GM19372 (cell line): ENCODE measurements around the gene C10orf90.

Experiments
- ATAC-seq: cut with Tn5 transposase; IDR thresholded peaks from one replicate; pipeline ENCODE4 v1.9.1; 2021; ENCODE audit warnings: mild to moderate bottlenecking, low read depth, moderate library complexity; ENCODE audit not compliant: unreplicated experiment

Gene C10orf90

GRCh38 chr10:126476246-126476645 lies 194.2 kb downstream of the C10orf90 start:
- no peak for ATAC-seq

GRCh38 chr10:126475074-126475691 lies 195.3 kb downstream of the C10orf90 start:
- no peak for ATAC-seq

GRCh38 chr10:126474031-126474430 lies 196.5 kb downstream of the C10orf90 start:
- no peak for ATAC-seq

GRCh38 chr10:126470991-126471390 lies 199.5 kb downstream of the C10orf90 start:
- no peak for ATAC-seq

GRCh38 chr10:126469692-126470091 lies 200.8 kb downstream of the C10orf90 start:
- no peak for ATAC-seq

DNA sequence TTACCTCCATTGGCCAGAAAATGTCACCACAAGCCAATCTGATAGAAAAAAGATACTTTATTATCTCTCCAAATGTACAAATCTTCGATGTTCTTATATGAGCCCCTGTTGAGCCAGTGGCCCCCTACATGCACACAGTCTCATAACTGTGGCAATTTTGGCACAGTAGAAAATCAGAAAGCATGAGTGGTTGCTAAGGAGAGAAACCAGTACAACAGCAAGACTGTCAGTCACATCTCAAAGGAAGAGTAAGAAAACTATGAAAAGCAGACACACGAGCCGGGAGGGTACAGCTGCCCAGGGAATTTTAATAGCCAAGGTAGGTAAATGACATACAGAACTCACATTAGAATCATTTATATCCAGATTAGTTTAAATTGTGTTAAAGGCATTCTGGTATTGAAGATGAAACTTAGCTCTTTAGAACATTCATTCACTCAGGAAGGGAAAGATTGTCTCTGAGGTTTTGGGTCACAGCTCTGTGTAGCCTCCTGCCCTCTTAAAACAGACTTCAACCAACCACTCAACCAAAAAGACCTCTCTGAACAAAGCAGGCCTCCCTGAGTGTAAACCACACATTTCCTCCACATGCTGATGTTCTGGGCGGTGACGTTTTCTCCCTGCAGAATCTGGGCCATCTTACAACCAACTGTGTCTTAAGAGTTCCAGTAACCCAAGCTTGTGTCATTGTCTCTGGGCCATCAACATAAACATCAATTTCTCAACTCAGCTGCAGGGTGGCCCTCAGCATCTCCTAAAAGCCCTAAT lies 201.4 kb downstream of the C10orf90 start:
- no peak for ATAC-seq

DNA sequence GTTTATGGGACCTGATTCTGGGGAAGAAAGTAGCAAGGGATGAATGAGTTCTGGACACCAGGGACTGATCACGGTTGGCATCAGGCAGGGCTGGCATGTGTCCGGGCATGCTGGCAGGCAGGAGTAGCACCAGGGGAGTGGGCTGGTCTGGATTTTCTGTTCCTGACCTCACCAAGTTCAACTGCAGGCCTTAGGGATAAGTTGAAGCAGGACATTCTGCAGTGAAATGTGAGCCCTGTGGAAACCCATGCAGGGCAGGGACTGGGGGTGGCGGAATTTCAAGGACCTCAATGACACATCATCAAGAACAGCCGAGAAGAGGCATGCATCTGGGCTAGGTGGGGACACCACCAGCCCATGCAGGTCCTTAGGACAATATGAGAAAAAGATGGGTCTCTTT lies 202.0 kb downstream of the C10orf90 start:
- no peak for ATAC-seq

DNA sequence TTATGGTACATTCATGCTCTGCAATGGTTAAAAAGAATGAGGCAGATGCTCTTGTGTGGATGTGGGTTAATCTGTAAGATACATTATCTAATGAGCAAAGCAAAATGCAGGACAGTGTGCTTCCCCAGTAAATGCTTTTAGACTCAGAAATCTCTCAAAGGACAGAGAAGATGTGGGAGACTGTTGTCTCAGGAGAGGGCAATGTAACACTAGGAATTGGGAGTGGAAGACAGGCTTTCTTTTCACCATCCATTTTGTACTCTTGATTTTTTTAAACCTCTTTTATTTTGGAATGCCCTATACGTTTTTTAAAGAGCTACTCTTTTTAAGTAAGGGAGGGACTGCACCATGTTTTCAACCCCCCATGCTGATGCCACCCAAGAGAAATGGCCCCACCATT lies 204.7 kb downstream of the C10orf90 start:
- no peak for ATAC-seq

GRCh38 chr10:126463286-126463685 lies 207.2 kb downstream of the C10orf90 start:
- no peak for ATAC-seq

GRCh38 chr10:126461289-126461940 lies 209.1 kb downstream of the C10orf90 start:
- no peak for ATAC-seq

DNA sequence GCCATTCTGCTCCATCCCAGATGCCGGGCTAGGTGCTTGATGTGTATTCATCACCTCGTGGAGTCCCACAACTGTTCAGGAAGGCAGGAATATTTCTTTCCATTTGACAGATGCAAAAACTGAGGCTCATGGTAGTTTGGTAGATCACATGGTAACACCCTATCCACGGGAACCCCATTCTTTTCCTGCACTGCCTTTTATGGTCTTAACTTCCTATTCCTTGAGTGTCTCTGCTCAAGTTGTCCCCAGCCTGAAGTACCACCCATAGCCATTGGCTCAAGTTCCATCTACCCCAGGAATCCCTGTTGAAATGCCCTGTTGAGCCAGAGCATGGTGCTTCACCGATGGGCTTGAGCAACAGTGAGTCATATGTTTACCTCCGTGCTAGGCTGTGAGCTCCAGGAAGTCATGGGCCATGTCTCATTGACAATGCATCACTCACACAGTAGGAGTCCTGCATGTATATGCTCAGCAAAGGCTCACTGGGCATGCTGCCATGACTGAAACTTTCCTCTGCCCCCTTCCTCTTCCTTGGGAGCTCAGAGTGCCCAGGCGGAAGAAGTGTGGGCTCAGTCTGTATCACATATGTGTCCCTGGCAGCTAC lies 210.5 kb downstream of the C10orf90 start:
- no peak for ATAC-seq

GRCh38 chr10:126459032-126459831 lies 211.3 kb downstream of the C10orf90 start:
- no peak for ATAC-seq

DNA sequence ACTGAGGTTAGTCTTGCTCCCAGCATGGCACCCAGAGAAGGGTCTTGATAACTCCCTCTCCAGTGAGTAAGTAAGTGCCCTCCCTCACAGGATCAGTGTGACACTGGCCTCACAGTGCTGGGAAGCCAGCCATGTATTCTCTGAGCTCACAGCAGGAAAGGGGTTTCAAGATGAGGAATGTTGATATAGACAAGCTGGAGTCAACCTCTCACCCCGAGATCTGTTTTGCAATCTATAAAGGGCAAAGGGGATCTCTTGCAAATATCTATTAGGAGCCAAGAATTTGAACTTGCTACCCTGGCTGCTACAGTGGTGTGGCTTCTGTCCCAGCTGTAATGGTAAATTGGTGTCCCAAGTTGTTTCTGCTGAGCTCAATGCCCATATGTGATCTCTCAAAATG lies 212.0 kb downstream of the C10orf90 start:
- no peak for ATAC-seq

DNA sequence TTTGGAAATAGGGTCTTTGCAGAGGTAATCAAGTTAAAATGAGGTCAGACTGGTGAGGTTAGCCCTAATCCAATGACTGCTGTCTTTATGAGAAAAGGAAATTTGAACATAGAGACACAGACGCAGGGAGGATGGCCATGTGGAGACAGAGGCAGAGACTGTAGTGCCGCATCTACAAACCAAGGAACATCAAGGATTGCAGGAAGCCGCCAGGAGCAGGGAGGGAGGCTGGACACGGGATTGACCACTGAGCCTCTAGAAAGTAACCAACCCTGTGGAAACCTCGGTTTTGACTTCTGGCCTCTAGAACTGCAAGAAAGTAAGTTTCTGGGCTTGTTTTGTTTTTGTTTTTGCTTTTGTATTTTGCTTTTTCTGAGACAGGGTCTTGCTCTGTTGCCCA lies 213.9 kb downstream of the C10orf90 start:
- ATAC-seq: no peak

DNA sequence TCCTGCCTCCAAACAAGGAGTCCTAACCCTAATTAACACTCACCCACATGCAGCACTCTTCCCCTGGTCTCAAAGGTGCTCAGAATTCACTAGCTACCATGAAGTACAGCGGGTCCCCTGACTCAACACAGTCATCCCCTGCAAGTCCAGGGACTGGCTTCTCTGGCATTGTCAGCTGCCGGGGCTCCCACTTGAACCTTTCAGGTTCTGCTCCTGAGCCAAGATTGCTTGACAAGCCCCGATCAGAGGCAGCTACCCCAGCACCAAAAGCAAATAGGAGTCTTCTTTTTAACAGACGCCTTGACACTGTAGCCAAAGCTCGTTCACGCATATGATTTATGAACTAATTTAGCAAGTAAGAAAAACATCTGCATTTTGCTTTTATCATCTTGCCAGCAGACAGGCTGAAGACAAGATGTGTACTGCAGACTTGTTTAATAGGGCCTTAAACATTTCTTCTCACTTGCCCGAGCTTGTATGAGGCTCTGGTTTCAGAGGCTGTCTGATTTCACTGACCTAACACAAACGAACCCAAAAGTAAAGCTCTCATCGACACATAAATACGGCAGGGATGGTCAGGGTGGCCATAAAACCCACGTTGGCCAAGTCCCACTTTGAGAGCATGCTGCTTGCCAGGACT lies 214.6 kb downstream of the C10orf90 start:
- ATAC-seq: no peak

GRCh38 chr10:126455036-126455765 lies 215.3 kb downstream of the C10orf90 start:
- ATAC-seq: no peak

DNA sequence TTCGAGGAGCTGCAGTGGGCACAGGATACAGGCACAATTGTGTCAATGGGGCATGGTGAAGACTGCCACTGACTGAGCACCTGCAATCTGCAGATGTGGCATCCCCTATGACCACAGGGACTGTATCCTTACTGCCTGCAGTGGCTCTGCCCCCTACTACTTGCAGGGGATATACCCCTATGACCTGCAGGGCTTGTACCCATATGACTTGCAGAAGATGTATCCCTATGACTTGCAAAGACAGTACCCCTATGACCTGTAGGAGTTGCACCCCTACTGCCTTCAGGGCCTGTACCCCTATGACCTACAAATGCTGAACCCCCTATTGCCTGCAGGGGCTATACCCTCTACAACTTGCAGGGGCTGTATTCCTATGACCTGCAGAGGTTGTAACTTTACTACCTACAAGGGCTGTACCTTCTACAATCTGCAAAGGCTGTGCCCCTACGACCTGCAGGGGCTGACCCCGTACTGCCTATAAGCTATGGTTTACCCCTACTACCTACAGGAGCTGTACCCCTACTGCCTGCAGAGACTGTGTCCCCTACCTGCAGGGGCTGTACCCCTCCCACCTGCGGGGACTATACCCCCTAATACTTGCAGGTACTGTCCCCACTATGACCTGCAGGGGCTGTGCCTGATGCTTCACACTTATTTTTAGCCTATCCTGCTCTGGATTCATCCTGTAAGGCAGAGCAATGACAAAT lies 216.3 kb downstream of the C10orf90 start:
- ATAC-seq: no peak

GRCh38 chr10:126452245-126452644 lies 218.2 kb downstream of the C10orf90 start:
- ATAC-seq: no peak

DNA sequence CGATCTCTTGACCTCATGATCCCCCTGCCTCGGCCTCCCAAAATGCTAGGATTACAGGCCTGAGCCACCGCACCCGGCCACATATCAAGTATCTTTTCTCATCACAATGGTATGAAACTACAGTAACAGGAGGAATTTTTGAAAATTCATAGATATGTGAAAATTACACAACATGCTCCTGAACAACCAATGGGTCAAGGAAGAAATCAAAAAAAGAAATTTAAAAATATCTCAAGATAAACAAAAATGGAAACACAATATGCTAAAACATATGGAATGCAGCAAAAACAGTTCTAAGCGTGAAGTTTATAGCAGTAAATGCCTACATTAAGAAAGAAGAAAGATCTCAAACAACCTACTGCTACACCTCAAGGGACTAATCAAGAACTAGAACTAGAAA lies 222.4 kb downstream of the C10orf90 start:
- ATAC-seq: no peak
